GM21737 (cell line): ENCODE measurements around the gene RHOD.

ENCODE experiments used
- ATAC-seq: cut with Tn5 transposase; IDR thresholded peaks from one replicate; pipeline ENCODE4 v1.9.1; 2021; ENCODE audit warnings: mild to moderate bottlenecking, moderate library complexity; ENCODE audit not compliant: unreplicated experiment

Gene RHOD

DNA sequence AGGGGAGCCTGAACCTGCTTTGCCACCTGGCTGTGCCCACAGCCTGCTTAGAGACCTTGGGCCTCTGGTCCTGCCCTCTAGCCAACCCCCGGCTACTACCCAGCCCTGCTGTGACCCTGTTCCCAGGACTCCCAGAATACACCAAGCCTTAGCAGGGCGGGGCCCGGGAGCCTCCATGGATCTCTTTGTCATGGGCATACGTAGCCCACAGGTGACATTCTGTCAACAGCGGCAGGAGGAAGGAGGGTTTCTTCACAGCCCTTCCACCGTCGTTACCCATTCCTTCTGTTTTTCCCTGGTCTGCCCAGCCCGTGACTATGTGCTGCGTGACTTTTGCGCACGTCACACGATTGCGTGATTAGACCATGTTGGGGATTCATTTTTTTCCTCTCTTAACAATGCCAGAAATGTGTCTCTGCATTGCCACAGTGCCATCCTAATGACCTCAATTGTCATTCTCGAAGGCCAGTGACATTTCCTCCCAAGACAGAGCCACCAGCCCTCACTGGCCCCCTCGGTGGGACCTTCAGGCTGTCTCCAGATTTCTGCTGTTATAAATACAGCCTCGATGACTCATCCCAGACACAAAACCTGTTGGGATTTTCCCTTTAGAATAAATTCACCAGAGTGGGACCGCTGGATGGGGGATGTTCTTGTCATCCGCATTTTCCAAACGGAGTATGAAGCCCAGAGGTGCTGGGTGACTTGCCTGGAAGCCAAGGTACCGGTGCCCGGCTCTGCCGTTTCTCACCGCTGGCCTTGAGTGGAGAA lies 24.7 kb upstream of the RHOD start:
- no peak for ATAC-seq

GRCh38 chr11:67032830-67033551 lies 23.7 kb upstream of the RHOD start:
- ATAC-seq, result no peak

DNA sequence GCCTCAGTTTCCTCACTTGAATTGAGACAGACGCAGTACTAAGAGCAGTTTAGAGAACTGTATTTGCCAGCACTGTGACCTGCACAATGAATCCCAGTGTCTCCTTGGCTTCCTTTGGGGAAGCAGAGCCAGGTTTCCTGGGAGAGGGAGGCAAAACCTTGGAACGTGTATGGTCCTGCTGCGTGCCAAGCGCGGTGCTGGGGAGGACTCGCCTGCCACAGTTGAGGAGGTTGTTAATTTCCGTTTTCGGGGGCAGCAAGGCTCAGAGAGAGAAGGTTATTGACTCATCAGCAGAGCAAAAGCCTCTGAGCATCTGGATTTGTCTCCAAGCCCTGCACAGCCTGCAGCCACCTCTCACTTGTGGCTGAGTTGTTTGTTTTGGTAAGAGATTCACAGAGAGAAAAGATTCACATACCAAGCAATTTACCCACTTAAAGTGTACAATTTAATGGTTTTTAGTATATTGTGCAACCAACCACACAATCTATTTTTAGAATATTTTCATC lies 22.9 kb upstream of the RHOD start:
- no peak for ATAC-seq

- ATAC-seq, result no peak
Observed at GRCh38 chr11:67034350-67034749, 22.3 kb upstream of the RHOD start.

GRCh38 chr11:67040147-67040546 lies 16.5 kb upstream of the RHOD start:
- no peak for ATAC-seq

- no peak for ATAC-seq
Observed at GRCh38 chr11:67041602-67042001, 15.0 kb upstream of the RHOD start.

DNA sequence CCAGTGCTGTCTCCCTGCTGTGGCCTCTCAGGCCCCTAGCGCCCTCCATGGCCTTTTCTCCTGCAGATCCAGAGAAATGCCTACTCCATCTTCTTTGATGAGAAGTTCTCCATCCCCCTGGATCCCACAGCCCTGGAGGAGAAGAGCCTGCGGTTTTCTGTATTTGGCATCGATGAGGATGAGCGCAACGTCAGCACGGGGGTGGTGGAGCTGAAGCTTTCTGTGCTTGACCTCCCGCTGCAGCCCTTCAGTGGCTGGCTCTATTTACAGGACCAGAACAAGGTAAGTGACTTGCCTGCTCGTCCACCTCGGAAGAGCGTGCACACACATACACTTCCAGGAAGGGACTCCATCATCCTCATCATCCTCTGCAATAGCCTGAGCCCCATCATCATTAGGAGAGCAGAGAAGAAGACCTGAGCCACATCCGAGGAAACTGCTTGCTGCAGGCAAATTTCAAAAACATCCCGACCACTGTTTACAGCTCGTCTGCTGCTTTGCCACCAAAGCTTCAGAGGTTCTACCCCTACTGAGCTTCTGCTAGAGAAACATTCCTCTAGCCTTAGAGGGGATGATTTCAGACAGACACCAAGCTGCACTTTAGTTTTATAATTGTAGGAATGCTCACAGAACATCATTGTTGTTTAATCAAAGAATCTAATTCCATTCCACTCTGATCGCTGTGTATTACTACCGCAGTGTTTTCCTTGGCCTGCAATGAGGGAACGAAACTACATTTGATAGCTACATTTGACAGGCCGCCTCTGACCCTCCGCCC lies 12.9 kb upstream of the RHOD start:
- ATAC-seq, result no peak

DNA sequence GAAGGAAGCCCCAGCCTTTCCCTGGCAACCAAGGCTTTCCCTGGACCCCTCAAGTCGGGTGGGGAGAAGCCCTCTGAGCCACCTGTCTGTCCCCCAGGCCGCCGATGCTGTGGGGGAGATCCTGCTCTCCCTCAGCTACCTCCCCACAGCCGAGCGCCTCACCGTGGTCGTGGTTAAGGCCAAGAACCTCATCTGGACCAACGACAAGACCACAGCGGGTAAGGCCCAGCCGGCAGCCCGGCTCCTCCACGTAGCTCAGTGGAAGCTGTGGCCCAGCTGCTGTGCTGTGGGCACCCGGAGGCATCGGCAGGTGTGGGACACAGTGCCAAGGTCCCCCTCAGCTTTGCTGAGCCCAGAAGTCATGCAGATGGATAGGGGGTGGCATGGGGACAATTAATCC lies 12.2 kb upstream of the RHOD start:
- no peak for ATAC-seq

- no peak for ATAC-seq
Observed at GRCh38 chr11:67045314-67045713, 11.3 kb upstream of the RHOD start.

DNA sequence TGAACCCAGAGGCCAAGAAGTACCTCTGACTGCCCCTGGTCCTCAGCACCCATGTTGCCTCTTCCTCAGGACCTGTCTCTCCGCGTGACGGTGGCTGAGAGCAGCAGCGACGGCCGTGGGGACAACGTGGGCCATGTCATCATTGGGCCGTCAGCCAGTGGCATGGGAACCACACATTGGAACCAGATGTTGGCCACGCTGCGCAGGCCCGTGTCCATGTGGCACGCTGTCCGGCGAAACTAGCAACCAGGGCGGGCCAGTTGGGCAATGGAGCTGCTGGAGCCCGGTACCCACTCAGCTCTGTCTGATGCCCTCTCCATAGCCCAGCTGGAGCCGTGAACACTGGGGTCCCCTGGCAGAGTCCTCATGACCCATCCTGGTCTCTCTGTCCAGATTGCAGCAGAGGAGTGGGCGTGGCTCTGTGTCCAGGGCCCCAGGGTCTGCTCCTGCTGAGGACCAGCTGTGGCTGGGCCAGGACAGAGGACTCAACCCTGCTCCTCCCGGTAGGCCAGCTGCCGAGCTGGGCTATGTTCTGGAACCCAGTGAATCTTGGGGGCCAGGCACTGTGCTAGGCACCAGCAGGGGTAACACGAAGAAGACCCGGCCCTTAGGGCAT lies 8.0 kb upstream of the RHOD start:
- ATAC-seq, result no peak

GRCh38 chr11:67050139-67050538 lies 6.5 kb upstream of the RHOD start:
- ATAC-seq, result no peak

- ATAC-seq, result no peak
Observed at GRCh38 chr11:67051180-67051893, 5.3 kb upstream of the RHOD start.

DNA sequence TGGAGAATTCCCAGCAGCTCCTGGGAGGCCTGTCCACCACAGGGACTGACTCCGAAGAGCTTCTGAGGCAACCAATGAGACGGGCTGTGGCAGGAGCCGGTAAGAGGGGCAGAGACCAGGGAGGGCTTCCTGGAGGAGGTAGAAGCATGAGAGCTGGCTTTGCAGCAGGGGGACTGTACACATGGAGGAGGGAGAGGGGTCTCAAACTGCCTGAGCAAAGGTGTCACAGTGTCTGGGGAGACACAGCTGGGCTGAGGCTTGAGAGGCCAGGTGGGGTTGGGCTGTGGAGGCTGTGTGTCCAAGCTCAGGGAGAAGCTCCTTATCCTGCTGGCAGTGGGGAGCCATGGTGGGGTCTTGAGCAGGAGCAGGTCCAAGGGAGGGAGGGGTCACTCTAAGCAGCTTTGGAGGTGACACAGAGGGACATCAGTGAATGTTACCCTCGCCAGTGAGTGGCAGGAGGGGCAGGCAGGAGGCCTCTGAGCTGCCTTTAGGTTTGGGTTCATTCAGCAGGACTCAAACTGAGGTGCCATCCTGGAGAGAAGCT lies 4.6 kb upstream of the RHOD start:
- no peak for ATAC-seq

DNA sequence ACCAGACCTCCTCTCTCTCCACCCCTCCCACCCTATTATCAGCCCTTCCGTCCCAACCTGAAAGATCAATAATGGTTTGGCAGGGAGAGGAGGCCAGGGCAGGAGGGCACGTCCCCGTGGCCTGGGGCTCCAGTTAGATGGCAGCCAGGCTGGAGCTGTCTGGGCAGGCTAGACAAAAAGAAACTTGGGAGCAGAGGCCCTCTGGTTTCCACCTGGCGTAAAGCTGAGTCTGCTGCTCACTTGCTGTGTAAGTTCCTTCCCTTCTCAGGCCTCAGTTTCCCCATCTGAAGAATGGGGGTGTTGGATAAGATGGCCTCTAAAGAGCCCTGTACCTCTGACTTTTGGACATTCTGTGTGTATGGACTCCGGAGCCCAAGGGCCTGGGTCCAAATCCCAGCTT lies 3.8 kb upstream of the RHOD start:
- no peak for ATAC-seq

- ATAC-seq, result no peak
Observed at GRCh38 chr11:67053896-67054329, 2.7 kb upstream of the RHOD start.

GRCh38 chr11:67054346-67054835 lies 2.3 kb upstream of the RHOD start:
- no peak for ATAC-seq

DNA sequence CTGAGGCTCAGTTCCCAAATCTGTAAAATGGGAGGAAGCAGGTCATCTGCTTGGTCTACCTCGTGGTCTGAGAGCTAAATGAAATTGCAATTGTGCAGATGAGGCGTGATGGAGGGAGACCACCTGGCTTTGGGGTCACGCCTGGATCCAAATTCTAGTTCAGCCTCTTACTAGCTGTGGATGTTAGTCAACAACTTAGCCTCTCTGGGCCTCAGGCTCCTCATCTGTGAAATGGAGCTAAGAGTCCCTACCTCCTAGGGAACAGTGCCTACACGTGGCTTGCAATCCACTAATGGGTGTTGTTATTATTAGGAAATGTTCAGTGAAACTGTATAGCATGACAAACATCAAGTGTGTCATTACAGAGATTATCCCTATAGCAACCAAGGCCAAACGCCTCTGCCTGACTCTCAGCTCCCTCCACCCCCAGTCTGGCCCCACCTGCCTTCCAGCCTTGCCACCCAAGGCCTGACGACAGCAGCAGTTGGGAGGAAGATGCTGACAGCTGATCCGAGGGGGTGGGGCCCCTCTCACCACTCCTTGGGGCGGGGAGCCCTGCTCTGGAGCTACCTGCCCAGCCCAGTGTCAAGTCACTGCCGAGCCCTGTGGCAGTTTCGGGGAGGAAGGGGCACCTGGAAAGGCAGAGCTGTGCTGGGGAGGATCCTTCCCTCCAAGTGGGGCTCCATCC lies 1.7 kb upstream of the RHOD start:
- ATAC-seq, result no peak

- ATAC-seq, result no peak
Observed at GRCh38 chr11:67055812-67056211, 835 bp upstream of the RHOD start.

DNA sequence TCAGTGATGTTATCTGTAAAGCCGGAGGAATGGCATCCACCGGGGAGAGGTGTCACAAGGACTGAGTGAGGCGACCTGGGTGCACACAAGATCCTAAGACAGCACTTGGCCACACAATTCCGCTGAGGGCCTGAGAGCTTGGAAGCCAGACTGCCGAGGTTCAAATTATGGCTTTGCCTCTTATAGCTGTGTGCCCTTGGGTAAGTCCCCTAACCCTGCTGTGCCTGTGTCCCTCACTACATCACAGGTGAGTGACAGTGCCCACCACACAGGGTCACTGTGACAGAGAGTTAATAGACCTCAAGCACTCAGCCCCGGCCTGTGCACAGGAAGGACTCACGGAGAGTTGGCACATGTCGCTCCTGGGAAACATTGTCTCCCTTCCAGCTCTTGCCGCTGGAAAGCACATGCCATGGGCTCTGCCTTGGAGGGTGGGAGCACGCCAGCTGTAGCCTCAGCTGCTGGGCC lies 592 bp downstream of the RHOD start:
- ATAC-seq, result no peak
